GM23338 (cell line): ENCODE data around the gene KLC3. TPM values are rescaled to one million over a fixed set of nuclear protein-coding genes. Genes with fewer than 3 reads are reported as not detected.

ENCODE experiments used
- ATAC-seq: fragments of 200-7000 bp; cut with Tn5 transposase; 3 replicates; pipeline ENCODE4 v1.9.1; 2020
- DNase-seq: peaks from one replicate; pipeline ENCODE4 v3.0.0-alpha.2; 2015; ENCODE audit warnings: low spot score
- H2AFZ ChIP-seq: fragments of 200-600 bp; sonication (generic); 2 replicates; pipeline ENCODE4 v1.8.0; 2016; ENCODE audit warnings: antibody characterized with exemption, mild to moderate bottlenecking, moderate library complexity
- H3F3A ChIP-seq: fragments of 200-600 bp; sonication (generic); replicated peaks from 2 replicates; pipeline ENCODE4 v1.8.0; 2017; ENCODE audit warnings: antibody characterized with exemption, mixed run types, low read depth
- H3K27ac ChIP-seq: fragments of 200-600 bp; sonication (generic); 2 replicates; pipeline ENCODE4 v1.6.1; 2016; ENCODE audit warnings: low read depth
- H3K27me3 ChIP-seq: fragments of 200-600 bp; sonication (generic); 2 replicates; pipeline ENCODE4 v1.8.0; 2016; ENCODE audit warnings: mild to moderate bottlenecking, mixed run types, moderate library complexity; ENCODE audit not compliant: insufficient read depth
- H3K36me3 ChIP-seq: fragments of 200-600 bp; sonication (generic); 2 replicates; pipeline ENCODE4 v1.8.0; 2016; ENCODE audit warnings: mild to moderate bottlenecking; ENCODE audit not compliant: insufficient read depth
- H3K4me1 ChIP-seq: fragments of 200-600 bp; sonication (generic); 2 replicates; pipeline ENCODE4 v1.8.0; 2016; ENCODE audit warnings: mild to moderate bottlenecking, moderate library complexity; ENCODE audit not compliant: insufficient read depth
- H3K4me2 ChIP-seq: fragments of 200-600 bp; sonication (generic); 2 replicates; pipeline ENCODE4 v1.7.1; 2017; ENCODE audit warnings: mixed run types
- H3K4me3 ChIP-seq: fragments of 200-600 bp; sonication (generic); 2 replicates; pipeline ENCODE4 v1.6.1; 2016; ENCODE audit warnings: mixed run types
- H3K79me2 ChIP-seq: fragments of 200-600 bp; sonication (generic); replicated peaks from 2 replicates; pipeline ENCODE4 v1.8.0; 2017; ENCODE audit warnings: mild to moderate bottlenecking; ENCODE audit not compliant: insufficient read depth
- H3K9me2 ChIP-seq: fragments of 200-600 bp; sonication (generic); 2 replicates; pipeline ENCODE4 v1.8.0; 2017; ENCODE audit not compliant: insufficient read depth
- H4K20me1 ChIP-seq: fragments of 200-600 bp; sonication (generic); replicated peaks from 2 replicates; pipeline ENCODE4 v1.8.0; 2017; ENCODE audit warnings: mild to moderate bottlenecking; ENCODE audit not compliant: insufficient read depth
- H3K27ac Mint-ChIP-seq: 2 replicates; pipeline ENCODE4 v1.8.0; 2020; ENCODE audit warnings: inconsistent platforms, mild to moderate bottlenecking, moderate library complexity, mixed read lengths
- H3K27me3 Mint-ChIP-seq: 3 replicates; pipeline ENCODE4 v1.8.0; 2022; ENCODE audit warnings: low read depth, mild to moderate bottlenecking, moderate library complexity, mixed read lengths, inconsistent platforms; ENCODE audit not compliant: insufficient read depth, poor library complexity
- H3K36me3 Mint-ChIP-seq: 3 replicates; pipeline ENCODE4 v1.8.0; 2021; ENCODE audit warnings: low read depth, mild to moderate bottlenecking, inconsistent platforms, moderate library complexity, mixed read lengths
- H3K4me1 Mint-ChIP-seq: 3 replicates; pipeline ENCODE4 v1.8.0; 2020; ENCODE audit warnings: mild to moderate bottlenecking, inconsistent platforms, mixed read lengths
- H3K4me3 Mint-ChIP-seq: 3 replicates; pipeline ENCODE4 v1.8.0; 2021; ENCODE audit warnings: moderate library complexity, mild to moderate bottlenecking, inconsistent platforms, mixed read lengths
- H3K9me3 Mint-ChIP-seq: 3 replicates; pipeline ENCODE4 v1.8.0; 2020; ENCODE audit warnings: moderate library complexity, mild to moderate bottlenecking, inconsistent platforms, mixed read lengths
- CREB1 ChIP-seq: fragments of 250-450 bp; sonication (Bioruptor Pico); IDR thresholded peaks from 2 replicates; pipeline ENCODE4 v1.5.0; 2020; ENCODE audit warnings: low read depth, mild to moderate bottlenecking, moderate library complexity
- CTCF ChIP-seq, 2 experiments: fragments of 200-600 bp in 1 of 2; sonication (generic) in 1 of 2; conservative IDR thresholded peaks; 2 replicates each; pipeline versions ENCODE4 v1.5.1 to v1.6.1; 2016 to 2017; ENCODE audit warnings: antibody characterized with exemption in 2 of 2, low read depth in 2 of 2, mild to moderate bottlenecking in 2 of 2, moderate library complexity in 1 of 2
- ETS1 ChIP-seq: IDR thresholded peaks from 2 replicates; pipeline ENCODE4 v1.6.1; 2016; ENCODE audit warnings: antibody characterized with exemption
- EZH2 ChIP-seq: fragments of 200-600 bp; sonication (generic); IDR thresholded peaks from one replicate; pipeline ENCODE4 v1.8.0; 2017; ENCODE audit warnings: antibody characterized with exemption, mild to moderate bottlenecking, low read depth; ENCODE audit not compliant: unreplicated experiment
- EZH2phosphoT487 ChIP-seq: fragments of 200-600 bp; sonication (generic); IDR thresholded peaks from one replicate; pipeline ENCODE4 v1.8.1; 2018; ENCODE audit warnings: antibody characterized with exemption; ENCODE audit not compliant: unreplicated experiment
- JUNB ChIP-seq: IDR thresholded peaks from one replicate; pipeline ENCODE4 v1.6.1; 2016; ENCODE audit warnings: antibody characterized with exemption; ENCODE audit not compliant: unreplicated experiment
- NANOG ChIP-seq: IDR thresholded peaks from 2 replicates; pipeline ENCODE4 v1.6.1; 2016; ENCODE audit warnings: antibody characterized with exemption, borderline replicate concordance
- POLR2AphosphoS5 ChIP-seq: IDR thresholded peaks from 2 replicates; pipeline ENCODE4 v1.6.1; 2016; ENCODE audit warnings: antibody characterized with exemption, low read depth
- REST ChIP-seq: IDR thresholded peaks from one replicate; pipeline ENCODE4 v1.6.1; 2018; ENCODE audit warnings: antibody characterized with exemption; ENCODE audit not compliant: unreplicated experiment
- ZNF114 ChIP-seq: fragments of 250-450 bp; sonication (Bioruptor Pico); IDR thresholded peaks from 2 replicates; pipeline ENCODE4 v1.5.0; 2020; ENCODE audit warnings: mild to moderate bottlenecking, moderate library complexity
- ZNF462 ChIP-seq: fragments of 250-450 bp; sonication (Bioruptor Pico); IDR thresholded peaks from 2 replicates; pipeline ENCODE4 v1.5.0; 2020; ENCODE audit warnings: mild to moderate bottlenecking, moderate library complexity
- polyA plus RNA-seq: library from polyadenylated mRNA; unstranded; fragments of >200 nt; fragmentation: Nextera tagmentation; extraction: Ambion mirVana; gene quantifications from 2 replicates; pipeline ENCODE4 v1.2.1, GENCODE V29; 2016
- total RNA-seq: library from RNA; depleted of rRNA; stranded (reverse); fragments of >200 nt; shearing (Covaris generic); gene quantifications from 2 replicates; pipeline ENCODE4 v1.2.3, GENCODE V29; 2014

The KLC3 gene
- total and polyA plus RNA-seq, 2 experiments from 2014 or later: 3.1 to 6.4 TPM

- DNase-seq (no peak), ATAC-seq (no peak)
Observed at GRCh38 chr19:45400192-45400591, 59.6 kb downstream of the KLC3 start.

More at GRCh38 chr19:45400192-45400591, 59.6 kb downstream of the KLC3 start:
- TF ChIP-seq JUNB (no peak), REST (no peak), ZNF462 (CRISPR knock-in tag) (no peak), ETS1 (no peak), EZH2phosphoT487 (no peak), ZNF114 (CRISPR knock-in tag) (no peak), NANOG (no peak), CREB1 (CRISPR knock-in tag) (no peak), CTCF (conservative IDR thresholded peaks at IDR 0.05; ENCODE audit: low read depth in 2 of 2) (no peak), EZH2 (no peak), POLR2AphosphoS5 (no peak)
- Mint-ChIP-seq H3K36me3 (no peaks in the 10 kb centered on the region; the same call in 2 of the 3 replicates), H3K4me1 (peaks cover 24% of the 10 kb centered on the region), H3K27me3 (peaks cover 58% of the 10 kb centered on the region), H3K9me3 (peaks cover 3% of the 10 kb centered on the region; the same call in 2 of the 3 replicates), H3K27ac (no peak overlapping the region), H3K4me3 (no peak overlapping the region)
- H3K27ac ChIP-seq: no peak overlapping the region
- no peak overlapping the region for H3K4me3 ChIP-seq
- H3K27me3 ChIP-seq: peaks cover 64% of the 10 kb centered on the region
- H2AFZ ChIP-seq: no peak overlapping the region
- H4K20me1 ChIP-seq: peaks cover 25% of the 10 kb centered on the region
- no peaks in the 10 kb centered on the region for H3K9me2 ChIP-seq
- H3K4me1 ChIP-seq: peaks cover 24% of the 10 kb centered on the region
- no peak overlapping the region for H3K4me2 ChIP-seq
- no peaks in the 10 kb centered on the region; the same call in 1 of the 2 replicates for H3K79me2 ChIP-seq
- no peaks in the 10 kb centered on the region for H3K36me3 ChIP-seq
- peaks cover 22% of the 10 kb centered on the region; the same call in 1 of the 2 replicates for H3F3A ChIP-seq
